SIG-M5 treated with dmso at 0.1 percent for 504 hours (cell line): Measurements from ENCODE around the gene RAD51AP2.
"Not testable (repeated sequence)": the region's sequence is repeated elsewhere in the genome, so short reads cannot be mapped to it uniquely, and the experiment has no call there.

Experiments used
- DNase-seq: peaks from one replicate; lab custom pipeline; 2025; ENCODE audit not compliant: unreplicated experiment; lab: John Stamatoyannopoulos, UW

The RAD51AP2 gene

DNA sequence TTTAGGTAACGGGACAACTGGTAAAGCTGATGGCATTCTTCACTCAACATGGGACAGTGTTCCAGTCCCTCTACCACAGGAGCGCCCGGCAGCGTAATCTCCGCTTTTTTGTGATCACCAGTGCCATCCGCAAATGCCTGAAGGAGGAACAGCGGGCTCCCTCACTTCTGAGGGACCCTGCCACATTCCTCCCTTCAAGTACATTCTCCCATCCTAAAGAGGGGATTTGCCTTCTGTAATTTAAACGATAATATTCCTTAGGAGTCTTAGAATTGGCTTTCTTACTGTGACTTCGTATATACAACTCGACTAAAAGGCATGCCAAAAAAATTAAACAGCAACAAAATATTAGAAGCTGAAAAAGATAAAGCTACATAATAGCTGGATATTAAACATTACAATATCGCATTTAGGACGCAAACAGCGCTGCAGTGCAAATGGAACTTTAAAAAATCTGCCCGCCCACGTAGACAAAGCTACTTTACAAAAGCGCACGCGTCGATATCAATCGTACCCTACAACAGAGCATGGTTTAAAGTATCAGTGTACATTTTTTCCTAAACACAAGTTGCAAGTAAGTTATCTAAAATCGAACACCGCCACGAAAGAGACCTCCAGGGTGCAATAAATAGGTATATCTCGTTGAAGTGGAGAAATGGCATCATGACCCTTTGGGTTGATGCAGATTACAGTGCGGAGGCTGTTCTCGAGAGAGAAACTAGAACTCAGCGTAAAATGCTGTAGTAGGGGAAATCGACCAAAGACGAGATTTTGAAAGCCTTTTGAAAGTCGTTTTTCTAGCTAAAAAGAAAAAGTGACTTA lies 20.0 kb upstream of the RAD51AP2 start:
- DNase-seq: no peak

DNA sequence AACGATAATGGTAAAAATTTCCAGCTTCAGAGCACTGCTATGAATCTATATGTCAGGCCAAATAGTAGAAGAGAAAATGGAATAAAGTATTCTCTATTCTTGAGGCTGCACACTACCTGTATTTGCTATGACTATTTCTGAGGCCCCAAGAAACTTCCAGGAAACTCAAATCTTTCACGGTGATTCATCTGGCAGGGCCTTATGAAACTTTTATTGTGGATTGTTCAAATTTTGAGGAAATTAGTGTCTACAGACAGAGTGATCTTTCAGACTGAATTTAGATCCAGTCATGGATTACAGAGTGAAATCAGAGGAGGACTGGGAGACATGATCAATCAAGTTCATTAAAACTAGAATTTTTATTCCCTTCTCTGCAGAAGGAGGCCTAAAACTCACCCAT lies 18.2 kb upstream of the RAD51AP2 start:
- no peak for DNase-seq

DNA sequence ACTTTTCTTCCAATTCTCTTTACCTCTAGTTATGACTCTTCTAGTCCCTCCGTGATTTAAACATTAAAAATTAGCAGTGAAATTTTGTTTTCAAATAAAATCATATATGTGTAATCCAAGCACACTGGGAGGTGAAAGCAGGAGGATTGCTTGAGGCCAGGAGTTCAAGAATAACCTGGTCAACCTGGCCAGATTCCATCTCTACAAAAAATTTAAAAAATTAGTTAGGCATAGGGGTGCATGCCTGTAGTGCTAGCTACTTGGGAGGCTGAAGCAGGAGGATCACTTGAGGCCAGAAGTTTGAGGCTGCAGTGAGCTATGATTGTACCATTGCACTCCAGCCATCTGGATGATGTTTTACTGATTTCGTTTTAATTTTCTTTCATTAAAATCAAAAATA lies 15.3 kb upstream of the RAD51AP2 start:
- DNase-seq: no peak

DNA sequence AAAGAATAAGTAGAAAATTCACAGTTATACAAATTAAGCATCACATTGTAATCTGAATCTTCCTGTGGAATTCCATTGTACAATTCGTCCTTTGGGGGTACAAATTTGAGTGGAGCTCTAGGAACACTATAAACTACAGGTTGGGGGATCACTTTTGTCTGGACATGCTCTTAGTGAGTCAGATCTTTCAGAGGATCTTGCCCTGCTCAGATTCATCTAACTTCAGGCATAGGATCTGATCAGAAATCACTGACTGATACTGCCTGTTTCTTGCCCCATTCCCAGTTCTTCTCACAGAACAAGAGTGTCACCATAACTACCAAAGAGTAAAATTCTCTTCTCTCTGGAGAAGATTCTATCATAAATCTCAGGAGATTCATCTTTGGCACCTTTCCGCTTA lies 11.5 kb upstream of the RAD51AP2 start:
- DNase-seq: no peak

DNA sequence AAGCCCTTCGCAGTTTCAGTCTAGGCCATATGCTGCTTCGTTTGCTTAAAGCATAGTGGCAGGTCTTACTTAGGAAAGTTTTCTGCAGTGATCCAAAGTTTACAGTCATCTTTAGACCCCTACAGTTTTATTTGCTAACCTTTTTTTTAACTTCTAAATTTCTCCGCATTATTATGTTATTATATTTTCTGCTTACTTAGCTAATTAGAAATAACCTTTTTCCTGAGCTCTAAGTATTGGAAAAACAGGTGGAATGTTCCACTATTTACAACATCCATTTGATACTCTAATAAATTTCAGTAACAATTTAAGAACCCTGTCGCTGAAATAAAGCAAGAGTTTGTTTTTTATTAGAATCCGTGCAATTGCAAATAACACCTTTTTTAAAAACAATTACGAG lies 4.1 kb upstream of the RAD51AP2 start:
- DNase-seq: no peak

DNA sequence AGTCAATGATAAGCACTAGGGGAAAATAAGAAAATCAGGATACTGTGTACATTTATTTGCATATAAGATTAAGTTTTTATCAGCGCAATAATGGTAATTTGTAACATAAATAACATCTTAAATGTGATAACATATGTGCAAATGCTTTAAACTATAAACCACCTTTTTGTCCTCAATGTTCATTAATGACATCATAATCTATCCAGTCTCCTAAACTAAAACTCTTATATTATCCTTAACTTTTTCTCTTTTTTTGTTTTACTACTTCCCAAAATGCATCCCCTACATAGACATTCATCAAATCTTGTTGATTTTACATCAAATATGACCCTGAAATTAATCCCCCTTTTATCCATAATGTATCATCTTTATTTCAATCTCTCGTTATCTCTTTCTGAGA lies 3.4 kb upstream of the RAD51AP2 start:
- no peak for DNase-seq

DNA sequence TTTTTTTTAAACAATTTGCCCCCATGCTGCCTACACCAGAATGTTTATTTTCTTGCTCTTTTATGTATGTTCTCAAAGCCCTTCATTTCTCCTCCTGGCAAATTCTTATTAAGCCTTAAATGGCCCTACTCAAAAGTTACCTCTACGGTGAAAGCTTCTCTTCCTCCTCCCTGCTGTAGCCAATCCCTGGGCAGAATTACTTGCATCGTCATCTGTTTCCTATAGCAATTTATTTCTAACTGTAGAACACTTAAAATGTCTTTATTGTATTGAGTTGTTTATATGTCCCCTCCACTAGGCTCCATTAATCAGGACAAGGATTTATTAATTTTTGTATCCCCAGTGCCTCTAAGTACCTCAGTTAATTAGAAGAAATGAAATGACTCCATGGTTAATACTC lies 2.5 kb upstream of the RAD51AP2 start:
- no peak for DNase-seq

DNA sequence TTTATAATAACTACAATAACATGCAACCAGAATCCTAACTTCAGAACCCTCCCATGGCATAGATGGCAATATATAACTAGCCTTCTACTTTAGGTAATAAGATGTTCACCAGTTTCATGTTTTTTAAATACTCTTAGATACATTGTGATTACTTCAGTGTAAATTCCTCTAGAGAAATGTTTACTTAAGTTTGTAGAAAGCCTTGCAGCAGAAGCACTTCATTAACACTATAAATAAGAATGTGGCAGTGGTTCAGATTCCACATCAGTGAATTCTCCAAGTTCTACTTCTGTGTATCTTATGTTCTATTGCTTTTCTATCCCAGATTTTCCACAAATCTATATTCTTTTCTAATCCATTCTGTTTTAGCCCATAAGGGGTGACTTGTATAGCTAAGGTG lies 1.2 kb upstream of the RAD51AP2 start:
- DNase-seq: no peak

DNA sequence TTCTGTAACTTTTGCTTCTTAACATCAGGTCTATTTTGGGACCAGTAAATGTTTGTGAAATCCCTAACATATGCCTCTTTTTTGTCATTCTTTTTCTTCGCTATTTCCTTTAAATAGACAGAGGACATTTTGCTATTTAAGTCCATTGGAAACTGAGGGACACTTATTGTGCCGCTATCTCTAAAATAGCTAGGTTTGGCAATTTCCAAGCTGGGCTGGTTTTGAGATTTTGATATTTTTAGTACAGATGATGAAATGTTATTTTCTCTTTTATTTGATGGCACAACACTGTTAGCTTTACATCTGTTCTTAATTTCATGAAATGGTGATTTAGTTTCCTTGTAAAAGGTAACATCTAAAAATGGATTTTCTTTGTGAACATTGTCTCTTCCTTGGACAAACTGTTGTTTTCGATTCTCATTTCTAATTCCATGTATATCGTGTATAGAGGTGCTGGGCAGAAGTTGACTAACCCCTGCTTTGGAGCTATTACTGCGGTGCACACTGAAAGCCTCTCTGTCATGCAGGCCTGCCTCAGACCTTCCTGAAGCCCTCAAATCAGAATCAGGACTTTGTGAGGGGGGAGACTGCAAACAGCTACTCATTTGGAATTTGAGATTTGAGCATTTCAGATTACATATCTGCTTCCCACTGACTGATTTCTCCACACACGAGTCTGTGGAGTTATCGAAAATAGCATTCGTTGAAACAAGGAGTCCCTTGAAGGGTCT lies 594 bp downstream of the RAD51AP2 start:
- peak; percentile 42 for DNase-seq

DNA sequence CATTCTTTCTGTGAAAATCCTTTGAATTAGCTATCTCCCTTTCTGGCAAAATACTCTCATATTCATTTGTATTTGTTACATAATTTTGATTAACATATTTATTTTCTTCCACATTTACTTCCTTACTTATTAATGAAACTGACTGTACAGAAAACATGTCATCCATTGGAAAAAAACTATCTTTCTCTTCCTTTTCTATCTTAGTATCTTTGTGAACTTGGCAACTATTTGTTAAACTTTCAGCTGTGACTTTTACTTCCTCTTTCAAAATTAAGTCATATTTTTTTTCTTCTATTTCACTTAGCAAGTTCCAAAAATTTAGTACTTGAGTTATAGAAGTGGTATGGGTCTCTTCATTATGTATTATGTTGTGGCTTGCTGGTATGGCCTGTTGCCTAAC lies 2.6 kb downstream of the RAD51AP2 start:
- peak; percentile 62 for DNase-seq

DNA sequence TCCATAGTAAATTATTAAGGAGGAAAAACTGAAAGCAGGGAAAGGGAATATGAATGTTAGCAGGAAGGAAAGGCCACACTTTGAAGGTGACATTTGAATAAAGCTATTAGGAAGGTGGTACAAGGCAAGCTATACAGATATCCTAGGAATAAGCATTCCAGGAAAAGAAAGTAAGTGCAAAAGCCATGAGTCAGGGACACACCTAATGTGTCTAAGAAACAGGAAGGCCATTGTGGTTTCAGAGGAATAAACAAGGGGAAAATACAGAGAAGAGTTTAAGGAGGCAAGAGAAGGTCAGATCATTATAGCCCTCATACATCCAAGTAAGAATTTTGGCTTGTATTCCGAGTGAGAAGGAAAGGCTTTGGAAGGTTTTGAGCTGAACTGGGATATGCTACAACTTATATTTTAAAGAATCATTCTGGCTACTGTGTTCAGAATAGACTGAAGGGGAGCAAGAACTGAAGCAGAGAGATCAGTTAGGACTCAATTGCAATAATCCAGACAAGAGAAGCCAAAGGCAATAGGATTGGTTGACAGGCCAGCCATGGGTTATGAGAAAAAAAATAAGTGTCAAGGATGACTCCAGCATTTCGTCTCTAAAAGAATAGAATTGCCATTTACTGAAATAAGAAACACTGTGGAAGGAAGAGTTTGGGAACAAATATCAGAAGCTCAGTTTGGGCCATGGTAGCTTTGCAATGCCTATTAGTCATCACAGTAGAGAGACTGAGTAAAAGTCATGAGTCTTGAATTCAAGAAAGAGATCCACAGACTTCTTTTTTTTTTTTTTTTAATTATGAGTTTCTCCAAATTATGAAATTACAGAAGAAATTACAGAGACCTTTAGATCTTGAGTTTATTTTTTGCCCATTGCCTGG lies 11.3 kb downstream of the RAD51AP2 start:
- DNase-seq: no peak

DNA sequence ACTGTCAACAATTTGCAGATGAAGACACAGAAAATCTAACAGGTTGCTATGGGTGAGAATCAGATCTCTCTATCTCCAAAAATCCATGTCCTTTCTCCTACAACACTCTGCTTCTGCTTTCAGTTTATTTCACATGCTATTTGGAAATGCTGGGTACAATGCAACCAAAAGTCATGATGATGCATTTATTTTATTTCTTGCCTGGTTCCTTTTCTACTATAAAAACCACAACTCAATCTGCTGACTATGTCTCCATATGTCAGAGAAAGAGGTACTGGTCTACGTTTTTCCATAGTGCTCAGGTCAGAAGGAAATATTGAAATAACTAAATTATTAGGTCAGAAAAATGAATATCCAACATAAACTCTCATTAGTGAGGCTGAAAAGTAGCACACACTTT lies 20.5 kb downstream of the RAD51AP2 start:
- DNase-seq: no peak

DNA sequence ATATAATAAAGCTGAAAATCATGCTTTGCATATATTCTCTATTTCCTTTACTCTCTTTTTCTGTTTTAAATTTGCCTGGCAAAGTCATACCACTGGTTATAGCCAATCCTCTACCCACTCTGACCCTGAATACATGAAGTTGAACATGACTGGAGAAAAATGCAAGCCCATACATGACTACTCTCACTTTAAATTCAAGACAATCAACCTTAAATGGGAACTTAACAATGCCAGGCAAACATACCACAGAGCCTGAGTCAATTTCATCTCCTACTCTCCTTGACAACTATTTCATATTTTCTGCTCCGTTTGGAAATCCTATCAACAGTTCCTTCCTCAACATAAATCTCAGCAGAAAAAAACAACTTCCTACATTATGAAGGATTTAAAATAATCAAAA lies 22.6 kb downstream of the RAD51AP2 start:
- DNase-seq: no peak

DNA sequence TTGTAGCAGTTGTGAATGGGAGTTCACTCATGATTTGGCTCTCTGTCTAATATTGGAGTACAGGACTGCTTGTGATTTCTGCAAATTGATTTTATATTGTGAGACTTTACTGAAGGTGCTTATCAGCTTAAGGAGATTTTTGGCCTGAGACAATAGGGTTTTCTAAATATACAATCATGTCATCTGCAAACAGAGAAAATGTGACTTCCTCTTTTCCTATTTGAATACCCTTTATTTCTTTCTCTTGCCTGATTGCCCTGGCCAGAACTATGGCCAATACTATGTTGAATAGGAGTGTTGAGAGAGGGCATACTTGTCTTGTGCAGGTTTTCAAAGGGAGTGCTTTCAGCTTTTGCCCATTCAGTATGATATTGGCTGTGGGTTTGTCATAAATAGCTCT lies 28.1 kb downstream of the RAD51AP2 start:
- not testable (repeated sequence) for DNase-seq

DNA sequence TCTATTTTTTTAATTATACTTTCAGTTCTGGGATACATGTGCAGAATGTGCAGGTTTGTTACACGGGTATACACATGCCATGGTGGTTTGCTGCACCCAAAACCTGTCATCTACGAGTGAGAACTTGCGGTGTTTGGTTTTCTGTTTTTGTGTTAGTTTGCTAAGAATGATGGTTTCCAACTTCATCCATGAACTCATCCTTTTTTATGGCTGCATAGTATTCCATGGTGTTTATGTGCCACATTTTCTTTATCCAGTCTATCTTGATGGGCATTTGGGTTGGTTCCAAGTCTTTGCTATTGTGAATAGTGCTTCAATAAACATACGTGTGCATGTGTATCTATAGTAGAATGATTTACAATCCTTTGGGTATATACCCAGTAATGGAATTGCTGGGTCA lies 29.6 kb downstream of the RAD51AP2 start:
- not testable (repeated sequence) for DNase-seq

DNA sequence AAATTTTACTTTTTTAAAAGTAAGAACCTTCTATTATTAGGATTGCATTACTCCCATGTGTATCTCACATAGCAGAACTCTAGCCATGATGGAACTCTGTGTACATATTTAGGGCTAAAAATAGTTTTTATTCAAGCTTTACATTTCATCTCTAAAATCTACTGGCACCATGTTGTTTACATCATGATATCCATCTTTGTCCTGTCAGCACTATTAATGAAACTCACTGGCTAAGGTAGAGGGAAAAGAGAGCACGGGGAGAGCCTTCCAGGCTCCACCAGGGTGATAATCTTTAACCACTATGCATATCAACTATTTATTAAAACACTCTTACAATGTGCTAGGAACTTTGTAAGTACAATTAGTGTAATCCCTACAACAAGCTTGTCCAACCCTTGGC lies 34.7 kb downstream of the RAD51AP2 start:
- no peak for DNase-seq

DNA sequence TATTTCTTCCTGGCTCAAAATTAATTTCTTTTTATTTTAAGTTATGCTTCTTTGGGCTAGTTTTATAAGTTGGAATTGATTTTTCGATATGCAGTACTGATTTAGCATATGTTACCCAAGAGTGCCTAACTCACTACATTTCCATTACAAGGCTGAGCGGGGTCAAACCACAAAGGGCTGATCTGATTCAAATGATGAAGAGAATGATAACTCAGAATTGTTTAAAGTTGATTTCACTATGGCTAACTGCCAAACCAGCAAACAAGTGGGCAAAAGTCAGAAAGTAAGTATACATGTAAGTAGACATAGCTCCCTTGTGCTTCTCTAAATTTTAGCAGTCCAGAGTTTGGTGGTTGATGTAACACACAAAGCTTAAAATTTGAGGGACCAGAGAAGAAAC lies 35.6 kb downstream of the RAD51AP2 start:
- no peak for DNase-seq

DNA sequence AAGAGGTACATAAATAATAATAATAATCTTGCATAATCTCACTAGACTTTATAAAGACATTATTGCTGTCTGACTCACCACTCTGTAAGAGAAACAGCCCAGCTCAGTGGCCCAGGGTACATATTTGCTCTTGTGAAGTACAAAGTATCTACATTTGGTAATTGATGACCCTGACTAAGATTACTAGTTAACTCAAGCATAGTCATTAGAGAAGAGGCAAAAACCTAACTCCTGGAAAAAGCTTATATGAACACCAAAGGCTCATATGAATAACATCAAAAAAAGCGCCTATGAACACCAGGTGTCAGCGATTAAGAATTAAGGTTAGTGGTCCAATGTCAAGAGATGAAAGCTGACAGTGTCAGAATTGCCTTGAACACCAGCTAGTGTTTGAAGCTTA lies 38.4 kb downstream of the RAD51AP2 start:
- no peak for DNase-seq

DNA sequence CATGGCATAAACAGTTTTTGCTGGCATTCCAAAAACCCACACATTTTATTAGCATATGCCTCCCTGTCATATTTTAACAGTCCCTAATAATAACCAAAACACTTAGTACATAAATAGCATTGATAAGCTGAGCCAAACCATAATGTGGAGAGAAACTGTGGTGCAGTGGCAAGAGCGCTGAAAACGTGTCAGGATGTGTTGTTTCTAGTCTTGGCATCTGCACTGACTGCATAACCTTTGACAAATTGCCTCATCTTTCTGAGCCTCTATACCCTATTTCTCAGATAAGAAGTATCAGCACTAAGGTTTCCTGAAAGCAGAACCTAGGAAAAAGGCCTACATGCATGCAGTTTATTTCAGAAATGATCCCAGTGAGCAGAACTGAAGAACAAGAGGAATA lies 41.4 kb downstream of the RAD51AP2 start:
- no peak for DNase-seq

DNA sequence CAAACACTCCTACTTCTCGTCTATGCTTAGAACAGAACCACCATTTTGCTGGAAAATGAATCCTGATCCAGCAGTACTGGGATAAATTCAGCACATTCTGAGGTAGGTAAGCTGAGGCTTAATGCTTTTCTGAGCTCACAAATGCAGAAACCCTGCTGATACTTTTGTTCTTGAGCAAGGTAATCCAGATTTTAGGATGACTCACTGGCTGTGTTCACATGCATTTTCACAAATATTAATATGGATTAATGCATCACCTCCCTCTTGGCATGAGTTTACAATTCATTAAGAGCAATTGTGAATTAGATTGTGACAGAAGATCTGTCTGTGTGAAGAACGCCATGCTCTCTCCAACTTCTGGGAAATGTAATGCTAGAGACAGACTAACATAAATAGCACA lies 42.2 kb downstream of the RAD51AP2 start:
- DNase-seq: no peak

DNA sequence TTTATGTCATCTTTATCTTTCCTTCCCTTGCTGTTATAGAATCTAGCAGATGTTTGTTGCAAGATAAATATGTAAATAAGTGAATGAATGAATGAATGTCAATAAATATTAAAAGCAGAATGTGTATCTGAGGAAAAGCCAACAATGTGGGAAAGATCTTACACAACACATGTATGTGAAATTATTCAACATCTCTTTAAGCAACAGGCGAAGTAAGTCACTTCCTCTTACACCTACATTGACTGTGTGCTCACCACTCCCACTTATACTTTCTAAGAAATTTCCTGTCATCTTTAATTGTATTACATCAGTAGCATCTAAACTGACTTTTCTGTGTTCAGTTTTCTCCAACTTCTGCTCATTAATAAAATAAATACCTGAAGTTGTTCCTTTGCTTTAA lies 43.0 kb downstream of the RAD51AP2 start:
- DNase-seq: peak; percentile 3

DNA sequence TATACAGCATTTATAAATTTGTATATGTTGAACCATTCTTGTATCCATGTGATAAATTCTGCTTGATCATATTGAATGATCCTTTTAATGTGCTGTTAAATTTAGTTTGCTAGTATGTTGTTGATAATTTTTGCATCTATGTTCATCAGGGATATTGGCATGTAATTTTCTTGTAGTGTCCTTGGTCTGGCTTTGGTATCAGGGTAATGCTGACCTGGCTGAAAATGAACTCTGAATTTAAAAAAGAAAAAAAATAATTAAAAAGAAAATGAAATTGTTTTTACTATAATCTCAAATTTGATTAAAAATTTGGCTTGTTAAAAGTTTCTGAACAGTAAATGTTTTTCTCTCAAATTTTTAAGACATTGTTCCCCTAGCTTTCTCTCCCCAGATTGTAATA lies 46.3 kb downstream of the RAD51AP2 start:
- DNase-seq: no peak
